B cell (primary cell): ENCODE measurements around the gene PAX6.
"Not testable (repeated sequence)": the region's sequence is repeated elsewhere in the genome, so short reads cannot be mapped to it uniquely, and the experiment has no call there.

Source experiments
- EZH2 ChIP-seq: IDR thresholded peaks from 2 replicates; pipeline ENCODE4 v1.6.1; 2012; ENCODE audit warnings: borderline replicate concordance, low read depth, mild to moderate bottlenecking, moderate library complexity, low read length; ENCODE audit not compliant: insufficient read depth, poor library complexity, severe bottlenecking
- TF ChIP-seq, protein P1 (sequence below): fragments of 200-600 bp; IDR thresholded peaks from one replicate; pipeline ENCODE4 v1.8.0; 2022; ENCODE audit warnings: antibody characterized with exemption, mild to moderate bottlenecking

- TF ChIP-seq, protein P1, sequence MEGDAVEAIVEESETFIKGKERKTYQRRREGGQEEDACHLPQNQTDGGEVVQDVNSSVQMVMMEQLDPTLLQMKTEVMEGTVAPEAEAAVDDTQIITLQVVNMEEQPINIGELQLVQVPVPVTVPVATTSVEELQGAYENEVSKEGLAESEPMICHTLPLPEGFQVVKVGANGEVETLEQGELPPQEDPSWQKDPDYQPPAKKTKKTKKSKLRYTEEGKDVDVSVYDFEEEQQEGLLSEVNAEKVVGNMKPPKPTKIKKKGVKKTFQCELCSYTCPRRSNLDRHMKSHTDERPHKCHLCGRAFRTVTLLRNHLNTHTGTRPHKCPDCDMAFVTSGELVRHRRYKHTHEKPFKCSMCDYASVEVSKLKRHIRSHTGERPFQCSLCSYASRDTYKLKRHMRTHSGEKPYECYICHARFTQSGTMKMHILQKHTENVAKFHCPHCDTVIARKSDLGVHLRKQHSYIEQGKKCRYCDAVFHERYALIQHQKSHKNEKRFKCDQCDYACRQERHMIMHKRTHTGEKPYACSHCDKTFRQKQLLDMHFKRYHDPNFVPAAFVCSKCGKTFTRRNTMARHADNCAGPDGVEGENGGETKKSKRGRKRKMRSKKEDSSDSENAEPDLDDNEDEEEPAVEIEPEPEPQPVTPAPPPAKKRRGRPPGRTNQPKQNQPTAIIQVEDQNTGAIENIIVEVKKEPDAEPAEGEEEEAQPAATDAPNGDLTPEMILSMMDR = not testable (repeated sequence)
- TF ChIP-seq EZH2 = not testable (repeated sequence)
These were observed 70.3 kb downstream of the PAX6 start for GRCh38 chr11:31740731-31741368.
